Prostate gland (tissue), 2 donors: ENCODE results near the gene ZNF329.
"Not testable (repeated sequence)": the region's sequence is repeated elsewhere in the genome, so short reads cannot be mapped to it uniquely, and the experiment has no call there.

ENCODE experiments used
- POLR2A ChIP-seq: fragments of 450-650 bp; IDR thresholded peaks from one replicate; pipeline ENCODE4 v1.6.1; 2016; ENCODE audit warnings: antibody characterized with exemption, mild to moderate bottlenecking
- POLR2AphosphoS5 ChIP-seq: sonication (generic); formaldehyde crosslinking; IDR thresholded peaks from one replicate; pipeline ENCODE4 v1.6.1; 2017; ENCODE audit warnings: antibody characterized with exemption
- TF ChIP-seq, protein P1 (sequence below), 4 experiments: fragments of 200-600 bp in 2 of 4; fragments of 450-650 bp in 2 of 4; sonication (generic) in 2 of 4; IDR thresholded peaks; 1 replicate in 3 of 4; 2 replicates in 1 of 4; pipeline ENCODE4 v1.5.1; 2016 to 2019; ENCODE audit warnings: antibody characterized with exemption in 4 of 4, mild to moderate bottlenecking in 2 of 4, moderate library complexity in 2 of 4

DNA sequence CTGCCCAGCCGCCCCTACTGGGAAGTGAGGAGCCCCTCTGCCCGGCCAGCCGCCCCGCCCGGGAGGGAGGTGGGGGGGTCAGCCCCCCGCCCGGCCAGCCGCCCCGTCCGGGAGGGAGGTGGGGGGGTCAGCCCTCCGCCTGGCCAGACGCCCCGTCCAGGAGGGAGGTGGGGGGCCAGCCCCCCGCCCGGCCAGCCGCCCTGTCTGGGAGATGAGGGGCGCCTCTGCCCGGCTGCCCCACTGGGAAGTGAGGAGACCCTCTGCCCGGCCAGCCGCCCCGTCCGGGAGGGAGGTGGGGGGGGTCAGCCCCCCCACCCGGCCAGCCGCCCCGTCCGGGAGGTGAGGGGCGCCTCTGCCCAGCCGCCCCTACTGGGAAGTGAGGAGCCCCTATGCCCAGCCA, 3.1 kb downstream of the ZNF329 start:
- TF ChIP-seq, protein P1, sequence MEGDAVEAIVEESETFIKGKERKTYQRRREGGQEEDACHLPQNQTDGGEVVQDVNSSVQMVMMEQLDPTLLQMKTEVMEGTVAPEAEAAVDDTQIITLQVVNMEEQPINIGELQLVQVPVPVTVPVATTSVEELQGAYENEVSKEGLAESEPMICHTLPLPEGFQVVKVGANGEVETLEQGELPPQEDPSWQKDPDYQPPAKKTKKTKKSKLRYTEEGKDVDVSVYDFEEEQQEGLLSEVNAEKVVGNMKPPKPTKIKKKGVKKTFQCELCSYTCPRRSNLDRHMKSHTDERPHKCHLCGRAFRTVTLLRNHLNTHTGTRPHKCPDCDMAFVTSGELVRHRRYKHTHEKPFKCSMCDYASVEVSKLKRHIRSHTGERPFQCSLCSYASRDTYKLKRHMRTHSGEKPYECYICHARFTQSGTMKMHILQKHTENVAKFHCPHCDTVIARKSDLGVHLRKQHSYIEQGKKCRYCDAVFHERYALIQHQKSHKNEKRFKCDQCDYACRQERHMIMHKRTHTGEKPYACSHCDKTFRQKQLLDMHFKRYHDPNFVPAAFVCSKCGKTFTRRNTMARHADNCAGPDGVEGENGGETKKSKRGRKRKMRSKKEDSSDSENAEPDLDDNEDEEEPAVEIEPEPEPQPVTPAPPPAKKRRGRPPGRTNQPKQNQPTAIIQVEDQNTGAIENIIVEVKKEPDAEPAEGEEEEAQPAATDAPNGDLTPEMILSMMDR (IDR thresholded peaks at IDR 0.05) = not testable (repeated sequence)
- TF ChIP-seq POLR2AphosphoS5, POLR2A: not testable (repeated sequence)
